Activated gamma-delta T cell (primary cell): ENCODE results near the gene HK1.
"Not testable (repeated sequence)": the region's sequence is repeated elsewhere in the genome, so short reads cannot be mapped to it uniquely, and the experiment has no call there.

Experiments
- DNase-seq: peaks from one replicate; lab custom pipeline; 2025; lab: John Stamatoyannopoulos, UW

HK1 gene

GRCh38 chr10:69328380-69328735 lies 50.1 kb downstream of the HK1 start:
- no peak for DNase-seq

GRCh38 chr10:69328888-69329287 lies 50.6 kb downstream of the HK1 start:
- DNase-seq = not testable (repeated sequence)

GRCh38 chr10:69329721-69330178 lies 51.5 kb downstream of the HK1 start:
- no peak for DNase-seq

GRCh38 chr10:69331161-69331560 lies 52.9 kb downstream of the HK1 start:
- no peak for DNase-seq

GRCh38 chr10:69332278-69333010 lies 54.1 kb downstream of the HK1 start:
- no peak for DNase-seq

- DNase-seq = no peak
Observed at GRCh38 chr10:69333205-69333604, 54.9 kb downstream of the HK1 start.

GRCh38 chr10:69333865-69334301 lies 55.6 kb downstream of the HK1 start:
- DNase-seq = not testable (repeated sequence)

GRCh38 chr10:69334302-69335062 lies 56.2 kb downstream of the HK1 start:
- DNase-seq = no peak

GRCh38 chr10:69335063-69335587 lies 56.8 kb downstream of the HK1 start:
- DNase-seq = no peak

- no peak for DNase-seq
Observed at GRCh38 chr10:69335613-69336012, 57.3 kb downstream of the HK1 start.

GRCh38 chr10:69336952-69337295 lies 58.6 kb downstream of the HK1 start:
- DNase-seq = no peak

- no peak for DNase-seq
Observed at GRCh38 chr10:69337296-69338132, 59.2 kb downstream of the HK1 start.

- DNase-seq = no peak
Observed at GRCh38 chr10:69338133-69338456, 59.8 kb downstream of the HK1 start.

- DNase-seq = no peak
Observed at GRCh38 chr10:69338547-69339450, 60.5 kb downstream of the HK1 start.

GRCh38 chr10:69340695-69341094 lies 62.4 kb downstream of the HK1 start:
- DNase-seq = no peak

- DNase-seq = no peak
Observed at GRCh38 chr10:69343905-69344304, 65.6 kb downstream of the HK1 start.

GRCh38 chr10:69344591-69345252 lies 66.4 kb downstream of the HK1 start:
- DNase-seq = no peak

- DNase-seq = no peak
Observed at GRCh38 chr10:69345402-69345801, 67.1 kb downstream of the HK1 start.

- DNase-seq = no peak
Observed at GRCh38 chr10:69345890-69346474, 67.7 kb downstream of the HK1 start.

- no peak for DNase-seq
Observed at GRCh38 chr10:69346776-69347175, 68.5 kb downstream of the HK1 start.
